GM18498 (cell line): Measurements from ENCODE around the gene RAMP2.
"Not testable (repeated sequence)": the region's sequence is repeated elsewhere in the genome, so short reads cannot be mapped to it uniquely, and the experiment has no call there.

Experiments
- ATAC-seq: cut with Tn5 transposase; IDR thresholded peaks from one replicate; pipeline ENCODE4 v1.9.1; 2021; ENCODE audit warnings: mild to moderate bottlenecking, moderate library complexity; ENCODE audit not compliant: unreplicated experiment

The RAMP2 gene

DNA sequence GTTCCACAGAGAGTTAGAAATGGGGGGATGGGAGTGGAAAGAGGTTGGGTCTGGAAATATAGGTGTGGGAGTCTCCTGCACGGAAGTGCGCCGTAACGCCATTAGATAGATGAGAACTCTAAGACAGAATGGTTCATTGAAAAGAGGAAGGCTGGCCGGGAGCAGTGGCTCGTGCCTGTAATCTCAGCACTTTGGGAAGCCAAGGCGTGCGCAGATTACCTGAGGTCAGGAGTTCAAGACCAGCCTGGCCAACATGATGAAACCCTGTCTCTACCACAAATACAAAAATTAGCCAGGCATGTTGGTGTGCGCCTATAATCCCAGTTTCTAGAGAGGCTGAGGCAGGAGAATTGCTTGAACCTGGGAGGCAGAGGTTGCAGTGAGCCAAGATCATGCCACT, 7.0 kb downstream of the RAMP2 start:
- not testable (repeated sequence) for ATAC-seq

DNA sequence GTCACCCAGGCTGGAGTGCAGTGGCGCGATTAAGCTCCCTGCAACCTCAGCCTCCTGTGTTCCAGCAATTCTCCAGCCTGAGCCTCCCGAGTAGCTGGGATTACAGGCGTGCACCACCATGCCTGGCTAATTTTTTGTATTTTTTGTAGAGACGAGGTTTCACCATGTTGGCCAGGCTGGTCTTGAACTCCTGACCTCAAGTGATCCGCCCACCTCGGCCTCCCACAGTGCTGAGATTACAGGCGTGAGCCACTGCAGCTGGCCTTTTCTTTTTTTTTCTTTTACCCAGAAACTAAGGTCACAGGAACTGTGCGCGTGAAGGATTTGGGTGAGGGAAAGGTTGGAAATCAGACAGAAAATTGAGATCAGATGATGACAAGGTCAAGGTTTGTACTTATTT, 8.9 kb downstream of the RAMP2 start:
- ATAC-seq = not testable (repeated sequence)

DNA sequence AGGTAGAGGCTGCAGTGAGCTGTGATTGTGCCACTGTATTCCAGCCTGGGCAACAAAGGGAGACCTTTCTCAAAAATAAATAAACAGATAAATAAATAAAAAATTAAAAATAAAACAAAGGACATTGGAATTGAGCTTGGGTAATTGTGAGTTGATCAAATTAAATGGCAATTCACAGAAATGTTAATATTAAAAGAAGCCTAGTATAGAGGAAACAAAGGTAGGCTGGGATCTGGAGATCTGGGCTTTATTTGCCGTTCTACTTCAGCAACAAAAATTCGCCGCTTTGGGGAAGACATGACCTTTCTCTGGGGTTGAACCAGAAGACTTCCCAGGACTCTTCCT, 11.9 kb downstream of the RAMP2 start:
- no peak for ATAC-seq

DNA sequence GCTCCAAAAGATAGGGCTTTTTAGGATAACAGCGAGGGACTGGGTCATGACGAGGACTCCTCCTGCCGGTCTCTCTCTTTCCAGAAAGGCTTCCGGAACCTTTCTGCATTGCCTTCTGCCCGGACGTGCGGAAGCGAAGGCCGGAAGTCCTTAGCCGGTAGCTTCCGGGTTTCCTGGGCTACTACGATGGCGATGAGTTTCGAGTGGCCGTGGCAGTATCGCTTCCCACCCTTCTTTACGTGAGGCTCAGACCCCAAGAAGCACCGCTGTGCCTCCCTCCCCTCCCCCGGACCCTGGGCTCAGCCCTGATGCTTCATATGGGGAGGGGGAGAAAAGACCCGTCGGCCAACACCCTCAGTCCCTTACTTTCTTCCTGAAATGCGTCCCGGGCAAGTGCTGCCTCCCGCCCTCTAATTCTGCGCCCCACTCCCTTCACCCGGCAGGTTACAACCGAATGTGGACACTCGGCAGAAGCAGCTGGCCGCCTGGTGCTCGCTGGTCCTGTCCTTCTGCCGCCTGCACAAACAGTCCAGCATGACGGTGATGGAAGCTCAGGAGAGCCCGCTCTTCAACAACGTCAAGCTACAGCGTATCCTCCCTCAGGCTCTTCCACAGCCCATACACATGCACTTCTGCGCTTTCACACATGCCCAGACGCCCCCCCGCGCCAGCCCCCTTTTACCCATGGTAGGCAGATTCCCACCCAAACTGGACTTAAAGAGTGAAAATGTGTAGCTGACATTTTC, 12.4 kb downstream of the RAMP2 start, which contains the start of gene VPS25:
TSS of gene VPS25 (plus strand) at position 160 of the 746 bp plus-strand sequence. CDS start at position 187, 27 bp downstream.
- no peak for ATAC-seq

DNA sequence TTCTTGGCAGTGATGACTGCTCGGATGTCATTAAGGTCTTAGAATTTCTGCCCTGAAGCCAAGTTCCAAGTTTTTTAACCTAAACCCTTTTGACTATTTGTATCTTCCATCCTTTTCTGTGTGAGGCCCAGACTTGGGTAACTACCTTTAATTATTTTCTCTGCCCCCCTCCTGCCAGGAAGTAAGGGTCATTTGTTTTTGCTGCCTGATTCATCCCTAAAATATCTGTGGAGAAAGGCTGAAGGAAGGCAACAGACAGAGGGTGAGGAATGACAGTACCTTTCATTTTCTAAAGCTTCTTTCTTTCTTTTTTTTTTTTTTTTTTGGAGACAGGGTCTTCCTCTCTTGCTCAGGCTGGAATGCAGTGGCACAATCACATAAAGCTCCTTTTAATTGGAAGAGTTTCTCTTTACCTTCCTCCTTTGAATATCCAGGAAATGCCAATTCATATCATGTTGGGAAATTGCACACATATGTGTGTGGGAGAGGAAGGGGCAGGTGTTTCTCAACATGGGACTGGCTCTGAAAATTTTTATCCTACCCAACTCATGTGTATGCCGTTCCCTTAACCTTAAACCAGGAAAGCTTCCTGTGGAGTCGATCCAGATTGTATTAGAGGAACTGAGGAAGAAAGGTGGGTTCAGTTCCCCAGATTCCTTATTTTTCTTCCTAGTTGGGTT, 13.2 kb downstream of the RAMP2 start:
- no peak for ATAC-seq

DNA sequence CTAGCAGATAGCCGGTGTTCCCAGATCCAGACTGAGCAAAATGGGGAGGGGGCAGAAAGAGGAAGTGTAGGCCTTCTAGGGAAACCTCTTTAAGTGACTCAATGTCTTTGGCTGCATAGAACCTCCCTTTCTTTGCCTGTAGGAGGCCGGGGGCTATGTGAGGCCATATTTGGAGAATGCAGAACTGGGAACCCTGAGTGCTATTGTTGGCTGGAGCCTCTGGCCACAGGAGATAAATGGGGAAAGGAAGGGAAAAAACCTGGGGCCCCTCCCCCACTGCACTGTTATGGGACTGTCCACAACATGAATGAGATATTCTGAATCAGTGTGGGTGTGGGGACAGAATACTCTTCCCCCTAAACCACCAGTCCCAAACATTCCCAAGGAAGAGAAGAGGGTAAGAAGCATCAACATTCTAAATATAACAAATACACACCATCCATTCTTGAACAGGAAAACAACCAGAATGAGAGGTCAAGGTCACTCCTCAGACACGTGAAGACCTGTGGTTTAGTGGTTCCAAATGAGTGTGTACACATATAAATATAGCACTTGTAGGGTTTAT, 14.6 kb downstream of the RAMP2 start:
- no peak for ATAC-seq

DNA sequence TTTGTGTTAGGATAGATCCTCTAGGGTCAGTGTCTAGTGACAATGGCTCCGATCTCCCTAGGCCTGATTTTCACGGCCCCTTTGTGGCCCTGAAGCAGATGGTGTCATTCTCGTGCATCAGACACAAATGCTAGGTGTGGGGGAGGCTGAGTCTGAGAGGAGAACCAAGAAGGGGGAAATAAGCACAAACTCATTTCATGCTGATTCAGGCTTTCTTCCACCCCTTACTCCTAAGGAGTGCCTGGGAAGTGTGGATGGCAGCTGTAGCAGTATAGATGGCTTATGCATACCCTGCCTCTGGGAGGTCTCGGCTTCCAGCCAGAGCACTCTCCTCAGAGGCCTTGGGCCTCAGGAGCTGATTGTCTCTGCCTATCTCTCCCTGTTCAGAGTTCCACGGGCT, 17.5 kb downstream of the RAMP2 start:
- ATAC-seq = no peak

DNA sequence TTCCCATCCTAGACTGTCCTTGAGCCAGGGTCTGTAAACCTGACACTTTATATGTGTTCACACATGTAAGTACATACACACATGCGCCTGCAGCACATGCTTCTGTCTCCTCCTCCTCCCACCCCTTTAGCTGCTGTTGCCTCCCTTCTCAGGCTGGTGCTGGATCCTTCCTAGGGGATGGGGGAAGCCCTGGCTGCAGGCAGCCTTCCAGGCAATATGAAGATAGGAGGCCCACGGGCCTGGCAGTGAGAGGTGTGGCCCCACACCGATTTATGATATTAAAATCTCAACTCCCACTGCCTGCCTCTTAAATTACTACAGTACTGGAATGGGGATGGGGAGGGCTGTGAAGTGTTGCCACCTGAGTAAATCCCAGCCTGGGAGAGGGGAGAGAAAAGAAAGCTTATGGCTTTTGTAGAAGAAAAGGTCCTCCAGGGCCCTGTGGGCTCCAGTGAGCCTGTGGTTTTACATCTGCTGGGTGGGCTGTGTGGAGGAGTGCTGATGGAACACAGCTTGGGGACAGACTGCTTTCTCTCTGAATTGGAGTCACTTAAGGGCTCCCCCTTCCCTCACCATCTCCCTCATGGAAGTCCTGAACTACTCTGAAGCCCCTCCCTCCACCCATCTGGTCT, 18.4 kb downstream of the RAMP2 start:
- no peak for ATAC-seq

DNA sequence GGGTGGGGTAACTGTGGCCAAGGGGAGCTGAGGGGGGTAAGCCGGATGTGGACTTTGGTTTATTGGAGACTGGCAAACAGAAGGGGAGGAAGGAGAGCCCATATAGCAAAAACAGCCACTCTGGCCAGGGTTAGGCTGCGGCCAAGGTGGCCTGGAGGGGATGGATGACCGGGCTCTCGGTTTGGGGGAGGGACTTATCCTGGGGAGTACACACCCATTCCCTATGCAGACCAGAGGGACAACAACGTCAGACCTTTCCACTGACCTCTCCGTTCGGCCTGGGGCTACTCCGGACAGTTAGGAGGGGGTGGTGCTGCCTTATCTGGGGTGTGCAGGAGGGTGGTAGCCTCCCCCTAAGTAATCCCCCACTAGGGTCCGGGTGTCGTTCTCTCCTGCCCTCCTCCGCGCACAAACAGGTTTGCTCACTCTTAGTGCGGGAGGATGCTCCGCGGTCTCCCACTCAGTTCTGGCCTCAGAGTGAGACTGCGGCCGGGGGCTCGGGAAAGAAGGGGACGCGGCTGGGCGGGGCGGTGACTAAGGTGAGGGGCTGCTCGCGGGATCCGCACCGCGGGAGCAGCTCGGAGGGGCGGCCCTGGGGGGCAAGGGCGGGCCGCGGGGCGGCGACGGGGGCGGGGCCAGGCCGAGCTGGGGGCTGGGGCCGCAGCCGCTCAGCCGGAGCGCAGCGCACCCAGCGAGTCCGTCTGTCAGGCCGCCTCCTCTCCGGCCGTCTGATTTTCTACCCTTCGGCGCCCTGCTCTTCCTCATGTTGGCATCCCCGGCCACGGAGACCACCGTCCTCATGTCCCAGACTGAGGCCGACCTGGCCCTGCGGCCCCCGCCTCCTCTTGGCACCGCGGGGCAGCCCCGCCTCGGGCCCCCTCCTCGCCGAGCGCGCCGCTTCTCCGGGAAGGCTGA, 19.2 kb downstream of the RAMP2 start, which contains the start of gene WNK4:
TSS of gene WNK4 (plus strand) at position 675 of the 915 bp plus-strand sequence. CDS start at position 764, 89 bp downstream.
- ATAC-seq = no peak

DNA sequence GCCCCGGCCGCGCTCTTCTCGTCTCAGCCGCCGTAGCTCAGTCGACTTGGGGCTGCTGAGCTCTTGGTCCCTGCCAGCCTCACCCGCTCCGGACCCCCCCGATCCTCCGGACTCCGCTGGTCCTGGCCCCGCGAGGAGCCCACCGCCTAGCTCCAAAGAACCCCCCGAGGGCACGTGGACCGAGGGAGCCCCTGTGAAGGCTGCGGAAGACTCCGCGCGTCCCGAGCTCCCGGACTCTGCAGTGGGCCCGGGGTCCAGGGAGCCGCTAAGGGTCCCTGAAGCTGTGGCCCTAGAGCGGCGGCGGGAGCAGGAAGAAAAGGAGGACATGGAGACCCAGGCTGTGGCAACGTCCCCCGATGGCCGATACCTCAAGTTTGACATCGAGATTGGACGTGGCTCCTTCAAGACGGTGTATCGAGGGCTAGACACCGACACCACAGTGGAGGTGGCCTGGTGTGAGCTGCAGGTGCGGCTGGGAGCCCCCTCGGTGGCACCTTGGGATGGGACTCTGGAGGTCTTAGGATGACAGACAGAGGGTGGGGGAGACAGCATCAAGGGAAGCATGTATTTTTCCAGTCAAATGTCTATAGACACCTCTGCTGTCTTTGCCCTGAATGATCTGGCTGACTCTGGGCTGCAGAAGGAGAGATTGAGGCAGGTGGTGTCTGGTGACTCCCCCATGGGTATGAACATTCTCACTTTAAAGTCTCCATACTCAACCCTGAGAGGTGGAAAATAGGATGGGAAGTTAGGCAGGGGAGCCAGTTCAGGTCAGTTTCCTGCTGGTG, 20.0 kb downstream of the RAMP2 start:
- no peak for ATAC-seq

DNA sequence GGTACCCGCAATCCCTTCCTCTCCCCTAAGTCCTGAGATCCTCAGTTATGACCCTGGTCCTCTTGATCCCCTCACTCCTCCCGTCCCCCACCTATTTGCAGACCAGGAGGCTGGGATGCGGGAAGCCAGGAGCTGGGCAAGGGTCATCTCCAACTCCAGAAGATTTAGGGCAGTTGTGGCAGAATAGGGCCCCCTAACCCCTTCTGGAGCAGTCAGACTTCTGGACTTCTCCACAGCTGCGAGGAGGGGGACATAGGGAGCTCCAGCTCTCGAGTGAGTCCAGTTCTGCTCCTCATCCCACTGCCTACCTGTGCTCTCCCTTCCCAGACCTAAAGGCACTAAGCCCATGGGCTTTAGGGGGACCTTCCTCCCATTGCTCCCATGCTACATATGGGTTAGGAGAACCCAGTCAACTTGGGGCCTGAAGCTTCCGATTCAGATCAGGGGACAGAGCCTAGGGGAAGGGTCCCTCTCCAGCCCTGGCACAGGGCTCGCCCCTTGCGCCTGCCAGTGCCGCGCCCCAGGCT, 20.7 kb downstream of the RAMP2 start:
- ATAC-seq = no peak

DNA sequence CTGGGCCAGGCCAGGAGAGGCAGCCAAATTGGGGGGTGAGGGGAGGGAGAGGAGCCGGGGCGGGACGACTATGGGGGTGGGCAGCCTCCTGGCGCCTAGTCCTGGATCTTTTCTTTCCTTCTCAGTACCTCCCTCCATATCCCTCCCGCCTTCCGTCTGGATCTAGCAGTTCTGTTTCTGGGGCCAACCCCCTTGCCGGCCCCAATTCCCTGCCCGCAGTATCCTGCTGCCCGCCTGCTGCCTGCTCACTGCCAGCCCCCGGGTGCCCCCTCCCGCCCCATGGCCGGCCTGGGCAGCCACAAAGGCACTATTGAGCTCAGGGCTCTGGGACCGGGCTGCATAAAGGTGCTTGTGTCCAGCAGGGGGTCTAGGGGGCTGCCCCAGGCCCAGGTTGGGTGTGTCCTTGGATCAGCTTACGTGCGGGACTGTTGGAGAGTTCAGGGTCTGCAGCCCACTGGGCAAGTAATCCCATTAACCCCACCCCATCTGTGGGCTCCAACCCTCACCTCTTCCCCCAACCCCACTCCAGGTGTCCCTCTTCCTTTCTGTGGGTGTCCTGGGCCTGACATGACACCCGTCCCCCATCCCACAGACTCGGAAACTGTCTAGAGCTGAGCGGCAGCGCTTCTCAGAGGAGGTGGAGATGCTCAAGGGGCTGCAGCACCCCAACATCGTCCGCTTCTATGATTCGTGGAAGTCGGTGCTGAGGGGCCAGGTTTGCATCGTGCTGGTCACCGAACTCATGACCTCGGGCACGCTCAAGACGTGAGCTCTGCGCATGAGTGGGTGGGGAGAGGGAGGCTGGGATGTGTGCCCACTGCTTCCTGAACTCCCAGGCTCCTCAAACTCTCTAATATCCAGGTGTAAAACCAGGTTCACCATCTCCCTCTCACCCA, 21.4 kb downstream of the RAMP2 start:
- ATAC-seq = no peak

DNA sequence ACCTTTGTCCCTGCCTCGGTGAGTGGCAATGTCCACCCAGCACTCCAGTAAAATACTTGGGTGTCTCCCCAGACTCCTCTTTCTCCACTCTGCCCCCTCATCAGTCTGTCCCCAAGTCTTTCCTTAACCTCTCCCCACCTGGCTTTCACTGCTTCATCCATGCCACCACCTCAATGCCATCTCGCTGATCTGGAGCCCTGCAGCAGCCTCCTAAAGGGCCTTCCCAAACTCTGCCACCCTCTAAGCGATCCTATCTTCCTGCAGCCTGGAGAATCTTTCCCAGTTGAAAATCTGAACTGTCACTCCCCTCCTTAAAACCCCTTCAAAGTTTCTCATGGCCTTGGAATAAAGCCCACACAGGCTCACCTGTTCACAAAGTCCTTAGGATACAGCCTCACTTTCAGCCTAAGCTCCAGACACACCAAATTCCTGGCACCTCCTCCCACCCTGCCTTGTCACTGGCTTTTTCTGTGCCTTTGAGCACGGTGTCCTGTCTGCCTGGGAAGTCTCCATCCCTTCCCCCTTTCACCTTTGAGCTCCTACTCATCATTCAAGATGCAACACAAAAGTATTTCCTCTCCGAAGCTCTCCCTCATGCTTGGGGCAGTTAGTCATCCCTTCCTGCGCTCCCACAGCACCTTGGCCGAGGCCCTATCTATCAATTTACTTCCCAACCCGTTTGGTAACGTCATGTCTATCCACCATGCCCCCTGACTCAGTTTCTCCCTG, 22.2 kb downstream of the RAMP2 start:
- no peak for ATAC-seq

DNA sequence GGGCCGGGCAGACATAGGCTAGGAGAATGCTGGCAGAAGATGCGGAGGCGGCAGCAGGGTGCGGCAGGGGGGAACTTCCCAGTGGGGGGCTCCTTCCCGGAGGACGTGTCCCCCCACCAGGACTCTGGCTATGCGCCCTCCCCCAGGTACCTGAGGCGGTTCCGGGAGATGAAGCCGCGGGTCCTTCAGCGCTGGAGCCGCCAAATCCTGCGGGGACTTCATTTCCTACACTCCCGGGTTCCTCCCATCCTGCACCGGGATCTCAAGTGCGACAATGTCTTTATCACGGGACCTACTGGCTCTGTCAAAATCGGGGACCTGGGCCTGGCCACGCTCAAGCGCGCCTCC, 22.7 kb downstream of the RAMP2 start:
- ATAC-seq = no peak

DNA sequence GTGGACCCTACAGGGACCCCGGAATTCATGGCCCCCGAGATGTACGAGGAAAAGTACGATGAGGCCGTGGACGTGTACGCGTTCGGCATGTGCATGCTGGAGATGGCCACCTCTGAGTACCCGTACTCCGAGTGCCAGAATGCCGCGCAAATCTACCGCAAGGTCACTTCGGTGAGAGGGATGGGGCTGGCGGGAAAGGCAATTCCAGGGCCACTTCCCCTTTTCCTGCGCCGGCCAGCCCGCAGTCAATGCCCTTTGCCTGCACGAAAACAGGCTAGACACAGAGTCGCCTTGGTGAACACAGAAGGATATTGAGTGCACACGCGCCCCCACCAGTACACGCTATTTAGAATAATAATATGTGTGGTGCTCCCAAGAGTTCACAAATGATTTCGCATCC, 23.4 kb downstream of the RAMP2 start:
- ATAC-seq = no peak

DNA sequence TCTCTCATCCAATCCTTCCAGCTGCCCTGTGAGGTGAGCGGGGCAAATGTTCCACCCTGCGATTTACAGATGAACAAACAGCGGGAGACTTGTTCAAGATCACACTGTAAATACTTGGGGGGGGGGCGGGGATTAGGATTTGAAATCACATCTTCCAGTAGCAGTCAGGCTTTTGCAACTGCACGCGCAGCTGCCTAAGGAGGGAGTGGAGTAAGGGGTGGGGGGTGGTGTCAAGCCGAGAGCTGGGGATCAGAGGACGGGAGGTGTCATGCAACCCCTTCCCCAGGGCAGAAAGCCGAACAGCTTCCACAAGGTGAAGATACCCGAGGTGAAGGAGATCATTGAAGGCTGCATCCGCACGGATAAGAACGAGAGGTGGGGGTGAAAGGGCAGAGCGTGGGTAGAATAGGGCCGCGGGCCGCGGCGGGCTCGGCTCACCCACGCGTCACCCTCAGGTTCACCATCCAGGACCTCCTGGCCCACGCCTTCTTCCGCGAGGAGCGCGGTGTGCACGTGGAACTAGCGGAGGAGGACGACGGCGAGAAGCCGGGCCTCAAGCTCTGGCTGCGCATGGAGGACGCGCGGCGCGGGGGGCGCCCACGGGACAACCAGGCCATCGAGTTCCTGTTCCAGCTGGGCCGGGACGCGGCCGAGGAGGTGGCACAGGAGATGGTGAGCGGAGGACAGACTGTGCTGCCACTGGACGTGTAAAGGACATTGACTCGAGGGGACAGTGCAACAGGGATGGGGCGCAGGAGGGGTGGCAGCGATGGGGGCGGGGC, 24.0 kb downstream of the RAMP2 start:
- ATAC-seq = no peak

DNA sequence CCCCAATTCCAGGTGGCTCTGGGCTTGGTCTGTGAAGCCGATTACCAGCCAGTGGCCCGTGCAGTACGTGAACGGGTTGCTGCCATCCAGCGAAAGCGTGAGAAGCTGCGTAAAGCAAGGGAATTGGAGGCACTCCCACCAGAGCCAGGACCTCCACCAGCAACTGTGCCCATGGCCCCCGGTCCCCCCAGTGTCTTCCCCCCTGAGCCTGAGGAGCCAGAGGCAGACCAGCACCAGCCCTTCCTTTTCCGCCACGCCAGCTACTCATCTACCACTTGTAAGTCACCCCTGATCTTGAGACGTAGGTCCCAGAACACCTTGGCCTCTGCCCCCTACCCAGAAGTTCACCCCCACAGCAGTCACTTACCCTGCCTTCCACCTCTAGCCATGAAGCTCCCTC, 26.2 kb downstream of the RAMP2 start:
- no peak for ATAC-seq
